HG03469 (cell line): Measurements from ENCODE around the gene INTS13.
"Not testable (repeated sequence)": the region's sequence is repeated elsewhere in the genome, so short reads cannot be mapped to it uniquely, and the experiment has no call there.

Experiments used
- ATAC-seq: cut with Tn5 transposase; IDR thresholded peaks from one replicate; pipeline ENCODE4 v1.9.1; 2021; ENCODE audit warnings: mild to moderate bottlenecking, moderate library complexity, moderate number of reproducible peaks; ENCODE audit not compliant: unreplicated experiment

INTS13 gene

GRCh38 chr12:26937863-26938700 is at the start of gene INTS13, which contains the start of gene FGFR1OP2:
TSS of gene INTS13 (minus strand) at chr12:26937981. CDS start at chr12:26936803, 1,178 bp downstream.
TSS of gene FGFR1OP2 (plus strand) at chr12:26938470. CDS start at chr12:26954159, 15,689 bp downstream.
- peak; percentile 66 for ATAC-seq

GRCh38 chr12:26982866-26983265 is 45.1 kb upstream of the INTS13 start:
- ATAC-seq: no peak

- ATAC-seq: no peak
Measured at GRCh38 chr12:26979733-26980132, 42.0 kb upstream of the INTS13 start.

DNA sequence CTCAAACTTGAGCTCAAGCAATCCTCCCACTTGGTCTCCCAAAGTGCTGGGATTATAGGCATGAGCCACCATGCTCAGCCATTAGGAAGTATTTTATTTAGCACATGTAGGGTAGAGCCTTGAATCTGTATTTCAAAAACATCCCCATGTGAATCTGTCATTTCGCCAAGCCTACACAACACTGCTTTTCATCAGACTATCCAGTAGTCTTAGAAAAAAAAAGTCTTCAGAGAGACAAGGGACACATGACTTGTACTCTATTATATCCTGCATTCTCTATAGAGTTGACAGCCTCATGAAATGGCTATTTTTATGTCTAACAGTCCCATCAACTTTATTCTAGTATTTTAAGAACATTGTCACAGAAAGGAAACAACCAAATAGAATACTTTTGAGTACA is 41.0 kb upstream of the INTS13 start:
- ATAC-seq: no peak

GRCh38 chr12:26976687-26977086 is 38.9 kb upstream of the INTS13 start:
- ATAC-seq: no peak

GRCh38 chr12:26971963-26972362 is 34.2 kb upstream of the INTS13 start:
- ATAC-seq: peak; percentile 96

DNA sequence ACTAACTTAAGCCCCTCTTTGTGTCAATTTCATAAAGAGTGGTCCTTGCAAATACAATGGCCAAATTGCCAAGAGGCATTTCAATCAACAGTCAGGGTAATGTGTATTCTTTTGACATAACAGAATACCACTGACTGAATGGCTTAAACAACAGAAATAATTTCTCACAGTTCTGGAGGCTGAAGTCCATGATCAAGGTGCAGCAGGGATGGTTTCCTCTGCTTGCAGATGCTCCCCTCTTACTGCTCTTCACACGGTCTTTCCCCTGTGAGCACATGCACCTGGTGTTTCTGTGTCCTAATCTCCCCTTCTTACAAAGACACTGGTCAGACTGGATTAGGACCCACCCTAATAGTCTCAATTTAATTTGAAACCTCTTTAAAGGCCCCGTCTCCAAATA is 32.4 kb upstream of the INTS13 start:
- ATAC-seq: no peak

- no peak for ATAC-seq
Measured at GRCh38 chr12:26966842-26967241, 29.1 kb upstream of the INTS13 start.

- ATAC-seq: no peak
Measured at GRCh38 chr12:26963413-26963812, 25.6 kb upstream of the INTS13 start.

DNA sequence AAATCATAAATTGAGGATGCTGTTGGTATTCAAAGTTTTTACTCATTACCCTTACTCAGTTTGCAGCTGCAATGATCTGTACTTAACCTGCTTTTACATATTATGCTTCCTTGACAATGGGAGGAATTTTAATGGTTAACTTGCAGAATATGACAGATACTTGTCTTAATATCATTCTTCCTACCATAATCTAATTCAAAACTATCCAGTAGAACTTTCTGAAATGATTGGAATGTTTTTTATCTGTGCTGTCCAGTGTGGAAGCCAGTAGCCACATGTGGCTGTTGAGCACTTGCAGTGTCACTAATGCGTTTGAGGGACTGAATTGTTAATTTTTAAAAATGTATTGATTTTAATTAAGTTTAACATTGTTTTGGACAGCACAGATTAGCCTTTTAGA is 24.0 kb upstream of the INTS13 start:
- no peak for ATAC-seq

GRCh38 chr12:26961391-26961790 is 23.6 kb upstream of the INTS13 start:
- ATAC-seq: not testable (repeated sequence)

DNA sequence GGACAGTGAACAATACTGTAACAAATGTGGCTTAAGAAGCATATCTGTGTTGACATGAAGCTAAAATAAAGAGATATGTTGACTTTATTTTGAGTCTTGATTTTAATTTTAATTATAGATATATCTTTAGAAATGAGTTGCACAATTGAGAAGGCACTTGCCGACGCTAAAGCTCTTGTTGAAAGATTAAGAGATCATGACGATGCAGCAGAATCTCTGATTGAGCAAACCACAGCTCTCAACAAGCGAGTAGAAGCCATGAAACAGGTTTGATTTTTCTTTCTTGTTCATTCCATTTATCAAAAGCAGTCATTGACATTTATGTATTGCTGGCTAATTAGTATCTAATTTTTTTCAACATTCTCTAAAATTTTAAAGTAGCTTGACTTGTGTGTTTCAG is 16.2 kb upstream of the INTS13 start:
- ATAC-seq: no peak

GRCh38 chr12:26953447-26953846 is 15.7 kb upstream of the INTS13 start:
- no peak for ATAC-seq

DNA sequence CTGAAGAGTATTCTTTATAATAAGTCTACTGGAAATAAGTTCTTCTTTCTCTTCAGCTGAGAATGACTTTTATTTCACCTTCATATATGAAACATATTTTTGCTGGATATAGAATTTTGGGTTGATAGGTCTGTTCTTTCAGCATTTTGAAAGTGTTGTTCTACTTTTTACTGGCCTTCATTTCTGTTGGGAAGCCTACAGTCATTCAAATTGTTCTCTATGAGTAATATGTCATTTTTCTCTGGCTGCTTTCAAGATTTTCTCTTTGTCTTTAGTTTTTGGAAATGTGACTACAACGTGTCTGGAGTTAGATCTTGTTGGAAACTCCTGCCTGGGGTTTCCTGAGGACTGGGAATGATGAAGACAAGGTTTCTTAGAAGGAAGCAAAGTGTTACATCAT is 10.5 kb upstream of the INTS13 start:
- ATAC-seq: no peak

GRCh38 chr12:26941215-26941594 is 3.4 kb upstream of the INTS13 start:
- ATAC-seq: no peak

DNA sequence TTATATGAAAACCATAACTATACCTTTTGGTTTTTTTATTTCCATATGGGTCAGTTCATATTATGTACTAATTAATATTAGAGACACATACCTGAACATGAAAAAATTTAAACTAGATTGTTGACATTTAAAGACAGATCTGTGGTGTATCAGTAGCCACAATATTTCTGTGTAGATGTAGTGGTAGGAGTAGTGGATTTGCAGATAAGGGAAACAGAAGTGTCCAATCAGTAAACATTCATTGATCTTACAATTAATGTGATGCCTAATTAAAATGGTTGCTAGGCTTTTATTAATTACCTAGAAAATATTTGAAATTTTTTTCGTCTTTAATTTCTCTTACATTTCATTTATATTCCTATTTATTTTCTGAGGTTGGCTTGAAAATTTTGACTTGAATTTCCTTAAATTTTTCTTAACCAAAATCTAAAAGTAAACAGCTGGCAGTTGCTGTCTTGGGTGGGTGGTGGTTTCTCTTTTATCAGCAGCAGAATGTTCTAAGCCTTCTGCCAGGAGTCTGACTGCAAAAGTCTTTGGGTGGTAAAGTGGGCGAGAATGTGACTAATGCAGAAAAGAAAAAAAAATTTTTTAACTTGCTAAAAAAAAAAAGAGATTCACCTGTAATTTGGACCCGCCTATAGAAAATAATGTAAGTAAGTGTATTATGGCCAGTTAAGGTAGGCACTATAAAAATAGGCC is 2.9 kb upstream of the INTS13 start:
- ATAC-seq: no peak

- no peak for ATAC-seq
Measured at GRCh38 chr12:26939953-26940352, 2.2 kb upstream of the INTS13 start.

- no peak for ATAC-seq
Measured at GRCh38 chr12:26939192-26939832, 1.5 kb upstream of the INTS13 start.

- ATAC-seq: peak; percentile 1
Measured at GRCh38 chr12:26938701-26939062, 901 bp upstream of the INTS13 start.

DNA sequence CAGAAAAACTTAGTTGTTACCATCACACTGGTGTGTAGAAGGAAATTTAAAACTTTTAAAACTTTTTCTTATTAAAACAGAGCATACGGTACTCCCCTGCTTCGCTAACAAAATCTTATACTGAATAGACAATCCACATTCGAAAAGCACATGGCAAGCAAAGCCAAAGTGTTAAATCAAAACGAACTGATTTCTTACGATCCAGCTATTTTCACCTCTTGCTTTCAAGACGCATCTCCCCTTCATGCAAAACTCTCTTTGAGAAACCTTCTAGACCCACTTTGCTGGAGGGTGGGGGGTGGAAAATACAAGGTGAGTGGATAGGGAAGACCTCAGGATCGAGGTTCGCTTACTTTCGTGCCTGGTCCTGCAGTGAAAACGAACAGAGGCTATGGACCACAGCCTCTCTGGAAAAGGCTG is 328 bp downstream of the INTS13 start:
- no peak for ATAC-seq

- ATAC-seq: no peak
Measured at GRCh38 chr12:26936559-26937442, 980 bp downstream of the INTS13 start.
